Measurements from ENCODE around the gene FAM83B. TPM values are rescaled to one million over a fixed set of nuclear protein-coding genes. Genes with fewer than 3 reads are reported as not detected.

Gene FAM83B
- total RNA-seq, 4 donors from 2014 or later = 4.1 TPM; not detected in 3

- Histone ChIP-seq H3K27ac (no peak overlapping the region), H3K4me3 (no peak overlapping the region), H3K36me3 (no peaks in the 10 kb centered on the region), H3K27me3 (no peaks in the 10 kb centered on the region), H3K9me3 (no peaks in the 10 kb centered on the region), H3K4me1 (no peaks in the 10 kb centered on the region)
- 33 to 59% methylated on average over 1 of the region's 1 CpG for WGBS, 2 donors (ENCODE audit: low coverage in 1 of 2)
- TF ChIP-seq POLR2AphosphoS5 (IDR thresholded peaks at IDR 0.05) = no peak
- TF ChIP-seq, protein P1, sequence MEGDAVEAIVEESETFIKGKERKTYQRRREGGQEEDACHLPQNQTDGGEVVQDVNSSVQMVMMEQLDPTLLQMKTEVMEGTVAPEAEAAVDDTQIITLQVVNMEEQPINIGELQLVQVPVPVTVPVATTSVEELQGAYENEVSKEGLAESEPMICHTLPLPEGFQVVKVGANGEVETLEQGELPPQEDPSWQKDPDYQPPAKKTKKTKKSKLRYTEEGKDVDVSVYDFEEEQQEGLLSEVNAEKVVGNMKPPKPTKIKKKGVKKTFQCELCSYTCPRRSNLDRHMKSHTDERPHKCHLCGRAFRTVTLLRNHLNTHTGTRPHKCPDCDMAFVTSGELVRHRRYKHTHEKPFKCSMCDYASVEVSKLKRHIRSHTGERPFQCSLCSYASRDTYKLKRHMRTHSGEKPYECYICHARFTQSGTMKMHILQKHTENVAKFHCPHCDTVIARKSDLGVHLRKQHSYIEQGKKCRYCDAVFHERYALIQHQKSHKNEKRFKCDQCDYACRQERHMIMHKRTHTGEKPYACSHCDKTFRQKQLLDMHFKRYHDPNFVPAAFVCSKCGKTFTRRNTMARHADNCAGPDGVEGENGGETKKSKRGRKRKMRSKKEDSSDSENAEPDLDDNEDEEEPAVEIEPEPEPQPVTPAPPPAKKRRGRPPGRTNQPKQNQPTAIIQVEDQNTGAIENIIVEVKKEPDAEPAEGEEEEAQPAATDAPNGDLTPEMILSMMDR (IDR thresholded peaks at IDR 0.05) = no peak
- TF ChIP-seq POLR2A (IDR thresholded peaks at IDR 0.05) = no peak
- TF ChIP-seq EP300 (IDR thresholded peaks at IDR 0.05) = no peak
- ATAC-seq = no peak
These were observed 47.2 kb downstream of the FAM83B start for GRCh38 chr6:54893818-54894217.

GRCh38 chr6:54896302-54896701 is 49.7 kb downstream of the FAM83B start:
- TF ChIP-seq POLR2AphosphoS5 (IDR thresholded peaks at IDR 0.05) = no peak
- TF ChIP-seq EP300 (IDR thresholded peaks at IDR 0.05) = no peak
- TF ChIP-seq, protein P1 (IDR thresholded peaks at IDR 0.05) = no peak
- no peak for TF ChIP-seq POLR2A (IDR thresholded peaks at IDR 0.05)
- H3K27ac ChIP-seq = no peak overlapping the region
- ATAC-seq = no peak
- H3K4me3 ChIP-seq = no peak overlapping the region
- H3K27me3 ChIP-seq = no peaks in the 10 kb centered on the region
- H3K36me3 ChIP-seq = no peaks in the 10 kb centered on the region
- WGBS, 2 donors (ENCODE audit: low coverage in 1 of 2) = 64 to 74% methylated on average over 3 of the region's 3 CpGs
- no peaks in the 10 kb centered on the region for H3K4me1 ChIP-seq
- no peaks in the 10 kb centered on the region for H3K9me3 ChIP-seq

DNA sequence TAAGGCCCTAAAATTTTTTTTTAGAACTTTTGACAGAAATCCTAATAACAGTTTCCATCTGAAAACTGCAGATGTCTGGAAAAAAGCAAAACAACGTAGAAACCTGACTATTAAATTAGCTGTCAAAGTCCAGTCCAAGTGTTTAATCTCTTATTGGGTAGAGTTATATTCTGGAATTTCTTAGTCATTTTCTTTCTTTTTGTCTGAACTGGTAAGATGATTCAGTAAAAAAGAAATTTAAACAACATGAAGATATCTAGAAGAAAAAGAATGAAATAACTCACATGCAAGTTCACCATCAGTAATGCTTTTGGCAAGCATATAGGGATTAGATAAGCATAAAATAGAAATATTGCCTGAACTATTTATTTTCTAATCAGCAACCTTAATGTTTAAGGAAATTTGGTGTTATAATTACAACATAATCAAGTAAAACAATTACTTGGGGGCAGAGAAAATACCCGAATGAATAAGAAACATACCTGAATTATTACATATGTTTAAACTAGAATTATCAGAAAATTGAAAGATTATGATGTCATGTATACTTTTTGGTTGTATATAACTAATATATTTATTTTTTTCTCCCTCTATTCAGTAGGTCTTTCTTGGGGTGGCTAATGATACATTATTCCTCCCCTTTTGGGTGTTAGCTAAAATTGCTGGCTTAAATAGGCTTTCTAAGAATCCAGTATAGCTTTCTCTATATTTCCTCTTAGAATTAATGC is 51.1 kb downstream of the FAM83B start:
- Histone ChIP-seq H3K4me3 (no peak overlapping the region), H3K9me3 (no peaks in the 10 kb centered on the region), H3K4me1 (no peaks in the 10 kb centered on the region), H3K27ac (no peak overlapping the region), H3K36me3 (no peaks in the 10 kb centered on the region), H3K27me3 (no peaks in the 10 kb centered on the region)
- 31 to 45% methylated on average over 2 of the region's 2 CpGs for WGBS, 2 donors (ENCODE audit: low coverage in 1 of 2)
- TF ChIP-seq EP300 (IDR thresholded peaks at IDR 0.05) (no peak), POLR2A (IDR thresholded peaks at IDR 0.05) (no peak), POLR2AphosphoS5 (IDR thresholded peaks at IDR 0.05) (no peak)
- TF ChIP-seq, protein P1 (IDR thresholded peaks at IDR 0.05) = no peak
- no peak for ATAC-seq

DNA sequence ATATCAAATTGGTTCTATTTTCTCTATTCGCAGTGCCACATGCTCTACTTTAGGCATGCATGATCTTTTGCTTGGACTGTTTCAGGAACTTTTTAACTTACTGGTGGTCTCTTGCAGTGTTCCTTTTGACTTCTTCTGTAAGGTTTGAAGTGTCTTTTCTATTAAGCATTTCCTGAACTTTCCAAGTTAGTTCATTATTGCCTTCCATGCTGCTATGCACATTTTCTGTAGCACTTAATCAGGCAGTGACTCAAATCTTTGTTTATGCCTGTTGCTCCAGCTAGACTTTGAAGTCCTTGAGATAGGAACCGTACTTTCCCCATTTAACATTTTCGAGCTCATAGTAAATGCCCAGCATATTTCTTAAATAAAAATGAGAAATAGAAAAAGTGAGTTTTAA is 52.2 kb downstream of the FAM83B start:
- no peak for ATAC-seq
- Histone ChIP-seq H3K27ac (no peak overlapping the region), H3K36me3 (no peaks in the 10 kb centered on the region), H3K4me1 (no peaks in the 10 kb centered on the region), H3K27me3 (no peaks in the 10 kb centered on the region), H3K9me3 (no peaks in the 10 kb centered on the region), H3K4me3 (no peak overlapping the region)
- TF ChIP-seq POLR2A (IDR thresholded peaks at IDR 0.05) (no peak), EP300 (IDR thresholded peaks at IDR 0.05) (no peak), POLR2AphosphoS5 (IDR thresholded peaks at IDR 0.05) (no peak)
- TF ChIP-seq, protein P1 (IDR thresholded peaks at IDR 0.05) = no peak
- 57 to 61% methylated on average over 3 of the region's 3 CpGs for WGBS, 2 donors (ENCODE audit: low coverage in 1 of 2)

DNA sequence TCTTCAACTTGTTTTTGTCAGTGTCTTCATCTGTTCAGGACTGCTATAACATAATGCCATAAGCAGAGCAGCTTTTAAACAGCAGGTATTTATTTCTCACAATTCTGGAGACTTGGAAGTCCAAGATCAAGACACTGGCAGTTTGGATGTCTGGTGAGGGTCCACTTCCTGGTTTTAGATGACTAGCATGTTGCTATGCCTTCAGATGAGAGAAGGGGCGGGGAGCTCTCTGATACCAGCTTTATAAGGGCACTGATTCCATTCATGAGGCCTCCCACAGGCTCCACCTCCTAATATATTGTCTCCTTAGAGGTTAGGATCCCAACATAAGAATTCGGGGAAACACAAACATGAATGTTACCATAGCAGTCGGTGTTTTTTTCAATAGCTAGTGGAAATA is 52.9 kb downstream of the FAM83B start:
- Histone ChIP-seq H3K4me1 (no peaks in the 10 kb centered on the region), H3K9me3 (no peaks in the 10 kb centered on the region), H3K27me3 (no peaks in the 10 kb centered on the region), H3K4me3 (no peak overlapping the region), H3K27ac (no peak overlapping the region), H3K36me3 (no peaks in the 10 kb centered on the region)
- ATAC-seq = no peak
- TF ChIP-seq, protein P1 (IDR thresholded peaks at IDR 0.05) = no peak
- TF ChIP-seq POLR2A (IDR thresholded peaks at IDR 0.05) (no peak), EP300 (IDR thresholded peaks at IDR 0.05) (no peak), POLR2AphosphoS5 (IDR thresholded peaks at IDR 0.05) (no peak)
- 91 to 95% methylated on average over 3 of the region's 3 CpGs for WGBS, 2 donors (ENCODE audit: low coverage in 1 of 2)
